IMR-90 (cell line): Measurements from ENCODE around the gene LDAH. TPM values are rescaled to one million over a fixed set of nuclear protein-coding genes. Genes with fewer than 3 reads are reported as not detected.

Source experiments
- ATAC-seq: fragments of 200-7000 bp; cut with Tn5 transposase; 2 replicates; pipeline ENCODE4 v1.9.1; 2020; ENCODE audit warnings: low read depth, mild to moderate bottlenecking, moderate library complexity
- BruUV-seq: library from RNA; stranded (reverse); fragments of 400-500 nt; replicated peaks from 2 replicates; lab custom pipeline; 2021; lab: Mats Ljungman, UMichigan
- CTCF ChIA-PET: fragments of 300-600 bp; formaldehyde crosslinking; extraction: SDS; loops from one replicate; lab custom pipeline; 2021; ENCODE audit warnings: antibody characterized with exemption; lab: Yijun Ruan, JAX
- POLR2A ChIA-PET: fragments of 300-600 bp; sonication (Branson Sonifier 250); formaldehyde crosslinking; loops from one replicate; lab custom pipeline; 2022; ENCODE audit warnings: antibody characterized with exemption; ENCODE audit not compliant: unreplicated experiment; lab: Charles Lee
- DNase-seq: peaks from one replicate; pipeline ENCODE4 v3.0.0; 2013
- H2AFZ ChIP-seq: replicated peaks from 2 replicates; pipeline ENCODE3; 2013; ENCODE audit warnings: low read length, mild to moderate bottlenecking; ENCODE audit not compliant: poor library complexity
- H2AK5ac ChIP-seq: 2 replicates; pipeline ENCODE4 v1.6.1; 2013; ENCODE audit warnings: low read depth, low read length, inconsistent platforms
- H2AK9ac ChIP-seq: replicated peaks from 2 replicates; pipeline ENCODE3; 2013; ENCODE audit warnings: mild to moderate bottlenecking, low read depth, low read length, moderate library complexity; ENCODE audit not compliant: poor library complexity
- H2BK120ac ChIP-seq: 2 replicates; pipeline ENCODE4 v1.6.1; 2013; ENCODE audit warnings: low read depth, low read length, inconsistent platforms
- H2BK15ac ChIP-seq: 3 replicates; pipeline ENCODE4 v1.6.1; 2013; ENCODE audit warnings: low read depth, low read length, inconsistent platforms
- H2BK20ac ChIP-seq: 2 replicates; pipeline ENCODE4 v1.6.1; 2013; ENCODE audit warnings: low read depth, mild to moderate bottlenecking, inconsistent platforms, low read length, moderate library complexity
- H2BK5ac ChIP-seq: 2 replicates; pipeline ENCODE4 v1.6.1; 2013; ENCODE audit warnings: mild to moderate bottlenecking, low read depth, low read length, inconsistent platforms; ENCODE audit not compliant: poor library complexity, severe bottlenecking
- H3K14ac ChIP-seq: replicated peaks from 2 replicates; pipeline ENCODE4 v1.6.1; 2013; ENCODE audit warnings: low read depth, low read length, inconsistent platforms
- H3K18ac ChIP-seq: 2 replicates; pipeline ENCODE4 v1.6.1; 2013; ENCODE audit warnings: low read depth, low read length, control low read depth
- H3K23ac ChIP-seq: 2 replicates; pipeline ENCODE4 v1.6.1; 2013; ENCODE audit warnings: low read depth, low read length, inconsistent platforms
- H3K27ac ChIP-seq: 2 replicates; pipeline ENCODE4 v1.5.1; 2013; ENCODE audit warnings: mild to moderate bottlenecking, control low read depth, low read length; ENCODE audit not compliant: insufficient read depth
- H3K27me3 ChIP-seq: 2 replicates; pipeline ENCODE4 v1.6.1; 2013; ENCODE audit warnings: low read length; ENCODE audit not compliant: control insufficient read depth, insufficient read depth
- H3K36me3 ChIP-seq: 2 replicates; pipeline ENCODE4 v1.6.1; 2013; ENCODE audit warnings: low read length, mixed read lengths; ENCODE audit not compliant: control insufficient read depth, insufficient read depth
- H3K4ac ChIP-seq: 2 replicates; pipeline ENCODE4 v1.6.1; 2013; ENCODE audit warnings: low read depth, low read length, inconsistent platforms
- H3K4me1 ChIP-seq: 2 replicates; pipeline ENCODE4 v1.6.1; 2013; ENCODE audit warnings: low read length, mixed read lengths; ENCODE audit not compliant: control insufficient read depth, insufficient read depth
- H3K4me2 ChIP-seq: 2 replicates; pipeline ENCODE4 v1.6.1; 2013; ENCODE audit warnings: low read depth, mild to moderate bottlenecking, control low read depth, low read length, moderate library complexity
- H3K4me3 ChIP-seq: 2 replicates; pipeline ENCODE4 v1.5.1; 2013; ENCODE audit warnings: low read depth, mild to moderate bottlenecking, control low read depth, low read length, moderate library complexity; ENCODE audit not compliant: insufficient read depth
- H3K56ac ChIP-seq: 2 replicates; pipeline ENCODE4 v1.6.1; 2013; ENCODE audit warnings: low read length, inconsistent platforms; ENCODE audit not compliant: insufficient read depth; ENCODE audit errors: extremely low read depth
- H3K79me1 ChIP-seq, 2 experiments: 2 replicates each; pipeline ENCODE4 v1.6.1; 2013; ENCODE audit warnings: low read length in 2 of 2, inconsistent platforms in 1 of 2, low read depth in 1 of 2
- H3K9ac ChIP-seq: 2 replicates; pipeline ENCODE4 v1.6.1; 2013; ENCODE audit warnings: low read depth, low read length, control low read depth
- H3K9me1 ChIP-seq: 2 replicates; pipeline ENCODE4 v1.6.1; 2013; ENCODE audit warnings: low read length, inconsistent platforms; ENCODE audit not compliant: insufficient read depth
- H3K9me3 ChIP-seq: 2 replicates; pipeline ENCODE4 v1.6.1; 2013; ENCODE audit warnings: low read length; ENCODE audit not compliant: control insufficient read depth, insufficient read depth
- H4K20me1 ChIP-seq: 2 replicates; pipeline ENCODE4 v1.6.1; 2013; ENCODE audit warnings: low read length, inconsistent platforms; ENCODE audit not compliant: insufficient read depth
- H4K5ac ChIP-seq: 2 replicates; pipeline ENCODE4 v1.6.1; 2013; ENCODE audit warnings: mild to moderate bottlenecking, low read depth, low read length, control low read depth
- H4K8ac ChIP-seq, 2 experiments: 2 replicates each; pipeline ENCODE4 v1.6.1; 2013; ENCODE audit warnings: low read depth in 2 of 2, low read length in 2 of 2, control low read depth in 1 of 2, inconsistent platforms in 1 of 2
- H4K91ac ChIP-seq: 2 replicates; pipeline ENCODE4 v1.6.1; 2013; ENCODE audit warnings: low read depth, low read length, inconsistent platforms; ENCODE audit not compliant: insufficient read depth
- BHLHE40 ChIP-seq: fragments of 150-350 bp; IDR thresholded peaks from 2 replicates; pipeline ENCODE4 v1.6.1; 2016; ENCODE audit warnings: mild to moderate bottlenecking, low read depth, low read length
- CEBPB ChIP-seq: IDR thresholded peaks from 2 replicates; pipeline ENCODE4 v1.6.1; 2012; ENCODE audit warnings: low read depth, low read length, improper control_type of control experiment
- CHD1 ChIP-seq: IDR thresholded peaks from 2 replicates; pipeline ENCODE4 v1.6.1; 2012; ENCODE audit warnings: low read depth, low read length, improper control_type of control experiment
- ELK1 ChIP-seq: fragments of 150-350 bp; IDR thresholded peaks from 2 replicates; pipeline ENCODE4 v1.6.1; 2016; ENCODE audit warnings: low read depth, mild to moderate bottlenecking, low read length, moderate library complexity, borderline replicate concordance
- FOS ChIP-seq: fragments of 150-350 bp; IDR thresholded peaks from 2 replicates; pipeline ENCODE4 v1.6.1; 2016; ENCODE audit warnings: low read depth, low read length
- MAFK ChIP-seq: IDR thresholded peaks from 2 replicates; pipeline ENCODE4 v1.6.1; 2012; ENCODE audit warnings: low read depth, low read length, improper control_type of control experiment
- MAZ ChIP-seq: IDR thresholded peaks from 2 replicates; pipeline ENCODE4 v1.6.1; 2012; ENCODE audit warnings: low read depth, mild to moderate bottlenecking, low read length, improper control_type of control experiment, moderate library complexity, borderline replicate concordance
- MXI1 ChIP-seq: IDR thresholded peaks from 2 replicates; pipeline ENCODE4 v1.6.1; 2012; ENCODE audit warnings: low read depth, mild to moderate bottlenecking, low read length, moderate library complexity, borderline replicate concordance
- NFE2L2 ChIP-seq: fragments of 150-350 bp; IDR thresholded peaks from 2 replicates; pipeline ENCODE4 v1.6.1; 2016; ENCODE audit warnings: low read depth, mild to moderate bottlenecking, low read length
- POLR2A ChIP-seq: IDR thresholded peaks from 2 replicates; pipeline ENCODE4 v1.6.1; 2012; ENCODE audit warnings: mild to moderate bottlenecking, low read depth, low read length
- RAD21 ChIP-seq: IDR thresholded peaks from 2 replicates; pipeline ENCODE4 v1.6.1; 2012; ENCODE audit warnings: low read length, improper control_type of control experiment
- RCOR1 ChIP-seq: IDR thresholded peaks from 2 replicates; pipeline ENCODE4 v1.6.1; 2012; ENCODE audit warnings: mild to moderate bottlenecking, low read length, improper control_type of control experiment; ENCODE audit not compliant: insufficient replicate concordance
- RFX5 ChIP-seq: IDR thresholded peaks from 2 replicates; pipeline ENCODE4 v1.8.0; 2012; ENCODE audit warnings: low read depth, mild to moderate bottlenecking, low read length, moderate library complexity
- SMC3 ChIP-seq: fragments of 150-350 bp; IDR thresholded peaks from 2 replicates; pipeline ENCODE4 v1.6.1; 2016; ENCODE audit warnings: low read depth, mild to moderate bottlenecking, antibody characterized with exemption, low read length, moderate library complexity
- USF2 ChIP-seq: fragments of 150-350 bp; IDR thresholded peaks from 2 replicates; pipeline ENCODE4 v1.6.1; 2017; ENCODE audit warnings: mild to moderate bottlenecking, antibody characterized with exemption, low read length, low read depth
- WGBS, 2 experiments: methylation state at CpG; one replicate each; pipeline versions ENCODE4 v1.1.5 to v1.1.7; 2013; ENCODE audit warnings: missing lambda C conversion rate in 2 of 2; ENCODE audit not compliant: insufficient read length in 1 of 2; ENCODE audit errors: extremely low coverage in 2 of 2; 5-methylcytosine and 5-hydroxymethylcytosine counted together
- dilution Hi-C: fragments of 300-500 bp; cut with HindIII; formaldehyde crosslinking; loops from one replicate; pipeline ENCODE4 v1.14.3; 2018; ENCODE audit warnings: low sequenced_read_pairs; ENCODE audit not compliant: unreplicated experiment
- in situ Hi-C: fragments of 300-500 bp; cut with MboI; formaldehyde crosslinking; loops from 3 replicates; pipeline ENCODE4 v1.14.3; 2019; ENCODE audit warnings: low sequenced_read_pairs, inconsistent platforms, mixed read lengths
- intact Hi-C: fragments of 100-400 bp; cut with micrococcal nuclease; formaldehyde crosslinking; loops from 2 replicates; pipeline ENCODE4 v1.10.0; 2022
- polyA plus RNA-seq, 3 experiments: library from polyadenylated mRNA; depleted of rRNA; stranded (reverse); fragments of >200 nt; gene quantifications; 2 replicates each; pipeline ENCODE4 v1.2.3, GENCODE V29; 2012; ENCODE audit warnings: low replicate concordance in 1 of 3
- total RNA-seq: library from RNA; depleted of rRNA; stranded (reverse); fragments of >200 nt; gene quantifications from 2 replicates; pipeline ENCODE4 v1.2.3, GENCODE V29; 2012

LDAH gene
- total and polyA plus RNA-seq, 2 of the 4 experiments (the other 2 are of a cell fraction): 12.1 to 31.7 TPM

GRCh38 chr2:20677301-20678085 is 145.4 kb downstream of the LDAH start:
- 82% methylated on average over 10 of the region's 15 CpGs; no CpG with 5 or more reads in 1 of the 2 experiments for WGBS, 2 experiments
- Histone ChIP-seq H3K27me3 (peaks cover 5% of the 10 kb centered on the region), H3K14ac (no peak overlapping the region), H3K9me1 (peaks cover 5% of the 10 kb centered on the region; the same call in 1 of the 2 replicates), H2BK15ac (no peak overlapping the region), H2BK120ac (no peak overlapping the region), H2AK9ac (no peak overlapping the region), H3K79me1 (no peaks in the 10 kb centered on the region), H3K56ac (no peak overlapping the region), H2AFZ (no peak overlapping the region), H3K23ac (no peak overlapping the region), H3K9ac (no peak overlapping the region), H2BK5ac (no peak overlapping the region), H3K4me2 (no peak overlapping the region), H3K4ac (no peak overlapping the region), H4K5ac (no peak overlapping the region), H4K20me1 (no peaks in the 10 kb centered on the region), H2AK5ac (no peak overlapping the region), H3K4me1 (peaks cover 7% of the 10 kb centered on the region; the same call in 1 of the 2 replicates), H3K4me3 (no peak overlapping the region), H2BK20ac (no peak overlapping the region), H3K36me3 (peaks cover 1% of the 10 kb centered on the region; the same call in 1 of the 2 replicates), H4K8ac (no peak overlapping the region), H4K91ac (no peak overlapping the region), H3K18ac (no peak overlapping the region), H3K9me3 (no peaks in the 10 kb centered on the region), H3K27ac (no peak overlapping the region)
- in situ Hi-C loops: no loop called here
- no peak for DNase-seq
- no TSS peak for BruUV-seq
- dilution Hi-C loops: loop anchor here (25.0 kb wide), 1 partner anchor 260 kb away; no protein-coding TSS in a partner anchor
- intact Hi-C loops: no loop called here
- POLR2A ChIA-PET: no interaction called here
- no peak for ATAC-seq
- CTCF ChIA-PET: interaction anchor here (0.6 to 2.8 kb wide), 7 partner anchors 10 to 286 kb away, joined by 3 to 14 read pairs (median 3); partner anchors contain the start of gene LDAH
- no peak for TF ChIP-seq RFX5
- no peak for TF ChIP-seq ELK1
- no peak for TF ChIP-seq MXI1
- no peak for TF ChIP-seq FOS
- no peak for TF ChIP-seq BHLHE40
- no peak for TF ChIP-seq CHD1
- no peak for TF ChIP-seq SMC3
- TF ChIP-seq RAD21: no peak
- TF ChIP-seq POLR2A: no peak
- TF ChIP-seq MAFK: no peak
- TF ChIP-seq RCOR1: no peak
- no peak for TF ChIP-seq MAZ
- no peak for TF ChIP-seq CEBPB
- no peak for TF ChIP-seq USF2
- TF ChIP-seq NFE2L2: no peak
